Activated T-cell treated with anti-CD3 and anti-CD28 coated beads, Interleukin-2, amount 50 U/mL, for 72 hours (primary cell): ENCODE data around the gene TFIP11. TPM values are rescaled to one million over a fixed set of nuclear protein-coding genes. Genes with fewer than 3 reads are reported as not detected.
A peak's percentile ranks its signal among the peaks of the same experiment; 100 is the strongest.
"Not testable (repeated sequence)": the region's sequence is repeated elsewhere in the genome, so short reads cannot be mapped to it uniquely, and the experiment has no call there.

Source experiments
- ATAC-seq, 2 donors: fragments of 150-1000 bp; cut with Tn5 transposase; replicated peaks in 1 of 2; 2 replicates each; pipeline ENCODE4 v1.10.0; 2021; ENCODE audit warnings: moderate library complexity in 2 of 2, mild to moderate bottlenecking in 1 of 2
- DNase-seq, 2 donors: peaks; one replicate each; pipeline ENCODE4 v3.0.0; 2021 to 2022; ENCODE audit warnings: mixed read lengths in 1 of 2
- H3K27ac Mint-ChIP-seq: one replicate; pipeline ENCODE4 v1.8.0; 2022; ENCODE audit warnings: mild to moderate bottlenecking, moderate library complexity, mixed read lengths
- H3K27me3 Mint-ChIP-seq: one replicate; pipeline ENCODE4 v1.8.0; 2022; ENCODE audit warnings: low read depth, mixed read lengths
- H3K36me3 Mint-ChIP-seq, 2 donors: one replicate each; pipeline ENCODE4 v1.8.0; 2022; ENCODE audit warnings: mixed read lengths in 2 of 2, mild to moderate bottlenecking in 1 of 2; ENCODE audit not compliant: insufficient read depth in 2 of 2
- H3K4me1 Mint-ChIP-seq: one replicate; pipeline ENCODE4 v1.8.0; 2022; ENCODE audit warnings: low read depth, mixed read lengths
- H3K4me3 Mint-ChIP-seq, 2 donors: one replicate each; pipeline ENCODE4 v1.8.0; 2022; ENCODE audit warnings: mild to moderate bottlenecking in 2 of 2, mixed read lengths in 2 of 2, moderate library complexity in 2 of 2
- H3K9me3 Mint-ChIP-seq, 2 donors: one replicate each; pipeline ENCODE4 v1.8.0; 2022; ENCODE audit warnings: mixed read lengths in 2 of 2
- total RNA-seq, 2 donors: library from RNA; stranded (reverse); gene quantifications; one replicate each; pipeline ENCODE4 v1.2.3, GENCODE V29; 2022

The TFIP11 gene
- total RNA-seq, 2 donors from 2014 or later: 47.0 to 62.5 TPM

DNA sequence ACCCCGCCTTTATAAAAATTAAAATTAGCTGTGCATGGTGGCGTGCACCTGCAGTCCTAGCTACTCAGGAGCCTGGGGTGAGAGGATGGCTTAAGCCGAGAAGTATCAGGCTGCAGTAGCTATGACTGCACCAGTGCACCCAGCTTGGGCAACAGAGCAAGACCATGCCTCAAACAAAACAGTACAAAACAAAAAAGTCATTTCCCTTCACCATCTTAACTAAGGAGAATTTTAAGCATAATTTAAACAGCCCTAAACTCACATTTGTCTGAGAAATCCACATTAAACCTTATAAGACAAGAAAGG lies 23.3 kb upstream of the TFIP11 start:
- Mint-ChIP-seq H3K27me3 (no peaks in the 10 kb centered on the region), H3K4me1 (peaks cover 21% of the 10 kb centered on the region), H3K9me3 (no peaks in the 10 kb centered on the region), H3K27ac (peak overlapping the region; percentile 84), H3K4me3 (no peak overlapping the region), H3K36me3 (peaks cover 1 to 7% of the 10 kb centered on the region in 2 donors)
- DNase-seq: no peak
- no peak for ATAC-seq

GRCh38 chr22:26534874-26535602 lies 22.8 kb upstream of the TFIP11 start:
- H3K27me3 Mint-ChIP-seq: no peaks in the 10 kb centered on the region

DNA sequence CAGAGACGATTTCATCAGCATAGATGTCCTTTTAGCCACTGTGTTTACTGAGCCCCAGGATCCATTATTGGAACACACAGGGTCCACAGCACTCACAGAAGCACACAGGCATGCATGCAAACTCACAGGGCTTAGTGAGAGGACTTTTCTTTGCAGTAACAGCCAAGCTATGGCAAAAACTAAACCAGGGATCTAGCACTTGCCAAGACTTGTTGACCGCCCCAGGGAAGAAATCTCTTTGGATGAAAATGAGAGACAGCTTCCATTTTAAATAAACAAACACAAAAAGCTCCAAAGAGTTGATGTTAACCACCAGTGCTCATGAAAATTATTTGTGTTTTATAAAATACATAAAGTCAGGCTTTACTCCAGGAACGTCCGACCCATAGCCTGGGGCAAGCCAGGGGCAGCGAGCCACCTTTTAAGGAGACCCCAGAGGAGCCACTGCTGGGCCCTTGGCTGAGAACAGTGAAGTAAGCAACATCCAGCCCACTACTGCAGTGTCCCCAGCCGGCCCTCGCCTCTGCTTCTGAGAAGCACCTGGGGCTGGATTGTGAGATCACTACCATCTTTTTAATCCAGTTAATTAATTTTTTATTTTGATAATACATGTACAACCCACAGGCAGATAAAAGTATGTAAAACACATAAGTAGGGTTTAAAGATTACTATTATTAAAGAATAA lies 22.0 kb upstream of the TFIP11 start:
- no peak for ATAC-seq
- DNase-seq: no peak
- peak overlapping the region; percentile 22 for H3K27ac Mint-ChIP-seq
- H3K4me1 Mint-ChIP-seq: peaks cover 21% of the 10 kb centered on the region
- H3K4me3 Mint-ChIP-seq: no peak overlapping the region
- H3K9me3 Mint-ChIP-seq: no peaks in the 10 kb centered on the region
- peaks cover 1 to 10% of the 10 kb centered on the region in 2 donors for H3K36me3 Mint-ChIP-seq
- H3K27me3 Mint-ChIP-seq: no peaks in the 10 kb centered on the region

More at GRCh38 chr22:26534874-26535602, 22.8 kb upstream of the TFIP11 start:
- H3K9me3 Mint-ChIP-seq: no peaks in the 10 kb centered on the region
- H3K4me3 Mint-ChIP-seq: peak overlapping the region in 1 of 2 donors; percentile 58
- peaks cover 1 to 8% of the 10 kb centered on the region in 2 donors for H3K36me3 Mint-ChIP-seq
- H3K27ac Mint-ChIP-seq: peak overlapping the region; percentile 84
- DNase-seq (no peak), ATAC-seq (peak in 1 of 2 donors; percentile 42)
- H3K4me1 Mint-ChIP-seq: peaks cover 21% of the 10 kb centered on the region

DNA sequence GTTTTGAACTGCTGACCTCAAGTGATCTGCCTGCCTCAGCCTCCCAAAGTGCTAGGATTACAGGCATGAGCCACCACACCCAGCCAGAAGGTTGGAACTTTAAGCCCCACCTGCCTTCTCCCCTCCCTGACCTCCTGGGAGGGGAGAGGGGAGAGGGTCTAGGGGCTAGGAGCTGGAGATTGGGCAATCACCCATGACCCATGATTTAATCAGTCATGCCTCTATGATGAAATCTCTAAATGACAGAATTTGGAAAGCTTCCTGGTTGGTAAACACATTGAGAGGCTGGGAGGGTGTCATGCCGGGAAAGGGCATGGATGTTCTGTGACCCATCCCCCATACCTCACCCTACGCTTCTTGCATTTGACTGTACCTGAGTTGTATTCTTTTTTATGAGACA lies 17.1 kb upstream of the TFIP11 start:
- no peaks in the 10 kb centered on the region for H3K27me3 Mint-ChIP-seq
- peaks cover 1 to 8% of the 10 kb centered on the region in 2 donors for H3K36me3 Mint-ChIP-seq
- H3K27ac Mint-ChIP-seq: no peak overlapping the region
- no peak for ATAC-seq
- H3K4me3 Mint-ChIP-seq: no peak overlapping the region
- DNase-seq: no peak
- H3K9me3 Mint-ChIP-seq: no peaks in the 10 kb centered on the region
- peaks cover 12% of the 10 kb centered on the region for H3K4me1 Mint-ChIP-seq

DNA sequence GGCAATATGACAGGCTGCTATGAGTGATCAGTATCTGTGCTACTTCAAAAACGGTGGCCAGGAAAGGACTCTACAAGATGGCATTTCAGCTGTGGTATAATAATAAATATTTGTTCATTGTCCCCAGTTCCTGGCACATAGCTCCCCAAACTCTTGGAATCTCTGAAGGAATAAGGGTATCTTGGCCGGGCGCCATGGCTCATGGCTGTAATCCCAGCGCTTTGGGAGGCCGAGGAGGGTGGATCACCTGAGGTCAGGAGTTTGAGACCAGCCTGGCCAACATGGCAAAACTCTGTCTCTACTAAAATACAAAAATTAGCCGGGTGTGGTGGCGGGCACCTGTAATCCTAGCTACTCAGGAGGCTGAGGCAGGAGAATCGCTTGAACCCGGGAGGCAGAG lies 16.2 kb upstream of the TFIP11 start:
- peaks cover 12% of the 10 kb centered on the region for H3K4me1 Mint-ChIP-seq
- not testable (repeated sequence) for H3K36me3 Mint-ChIP-seq, DNase-seq, H3K27ac Mint-ChIP-seq, ATAC-seq, H3K4me3 Mint-ChIP-seq, H3K9me3 Mint-ChIP-seq, H3K27me3 Mint-ChIP-seq

GRCh38 chr22:26527574-26528465 lies 15.5 kb upstream of the TFIP11 start:
- no peak for DNase-seq
- H3K27me3 Mint-ChIP-seq: no peaks in the 10 kb centered on the region
- no peaks in the 10 kb centered on the region for H3K9me3 Mint-ChIP-seq
- peak overlapping the region; percentile 17 for H3K27ac Mint-ChIP-seq
- no peak overlapping the region for H3K4me3 Mint-ChIP-seq
- ATAC-seq: no peak
- peaks cover 7% of the 10 kb centered on the region for H3K4me1 Mint-ChIP-seq
- H3K36me3 Mint-ChIP-seq: peaks cover 0 to 8% of the 10 kb centered on the region in 2 donors

- Mint-ChIP-seq H3K9me3 (no peaks in the 10 kb centered on the region), H3K4me1 (peaks cover under 1% of the 10 kb centered on the region)
- no peak for ATAC-seq
Measured at GRCh38 chr22:26527167-26527566, 14.9 kb upstream of the TFIP11 start.

GRCh38 chr22:26525946-26526564 lies 13.8 kb upstream of the TFIP11 start:
- ATAC-seq: no peak
- no peaks in the 10 kb centered on the region for H3K4me1 Mint-ChIP-seq
- H3K4me3 Mint-ChIP-seq: no peak overlapping the region
- no peaks in the 10 kb centered on the region for H3K27me3 Mint-ChIP-seq
- H3K36me3 Mint-ChIP-seq: peaks cover 0 to 6% of the 10 kb centered on the region in 2 donors
- no peak for DNase-seq
- peak overlapping the region; percentile 28 for H3K27ac Mint-ChIP-seq
- no peaks in the 10 kb centered on the region for H3K9me3 Mint-ChIP-seq

More at GRCh38 chr22:26527167-26527566, 14.9 kb upstream of the TFIP11 start:
- DNase-seq: no peak
- Mint-ChIP-seq H3K36me3 (peaks cover 0 to 8% of the 10 kb centered on the region in 2 donors), H3K27ac (peak overlapping the region; percentile 72), H3K27me3 (no peaks in the 10 kb centered on the region), H3K4me3 (no peak overlapping the region)

DNA sequence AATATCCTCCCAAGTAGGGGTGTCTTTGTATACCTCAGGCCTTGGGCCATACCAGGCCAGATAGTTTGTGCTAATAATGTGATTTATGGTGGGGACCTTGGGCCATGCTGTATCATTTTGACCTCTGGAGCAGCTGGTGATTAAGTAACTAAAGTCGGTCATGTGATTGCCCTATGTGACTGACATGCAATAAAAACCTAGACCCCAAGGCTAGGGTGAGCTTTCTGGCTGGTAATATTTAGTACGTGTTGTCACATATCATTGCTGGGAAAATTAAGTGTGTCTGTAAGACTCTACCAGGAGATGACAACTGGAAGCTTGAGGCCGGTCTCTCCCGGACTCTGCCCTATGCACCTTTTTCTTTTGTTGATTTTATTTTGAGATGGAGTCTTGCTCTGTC lies 12.6 kb upstream of the TFIP11 start:
- no peaks in the 10 kb centered on the region for H3K27me3 Mint-ChIP-seq
- no peak for ATAC-seq
- no peaks in the 10 kb centered on the region for H3K4me1 Mint-ChIP-seq
- no peak overlapping the region for H3K4me3 Mint-ChIP-seq
- H3K36me3 Mint-ChIP-seq: peaks cover 0 to 1% of the 10 kb centered on the region in 2 donors
- no peaks in the 10 kb centered on the region for H3K9me3 Mint-ChIP-seq
- no peak for DNase-seq
- H3K27ac Mint-ChIP-seq: no peak overlapping the region

- no peak for ATAC-seq
- no peak overlapping the region for H3K27ac Mint-ChIP-seq
- DNase-seq: no peak
- H3K4me3 Mint-ChIP-seq: no peak overlapping the region
- no peaks in the 10 kb centered on the region for H3K27me3 Mint-ChIP-seq
- H3K9me3 Mint-ChIP-seq: no peaks in the 10 kb centered on the region
- no peaks in the 10 kb centered on the region for H3K4me1 Mint-ChIP-seq
- peaks cover 0 to 1% of the 10 kb centered on the region in 2 donors for H3K36me3 Mint-ChIP-seq
Measured at GRCh38 chr22:26522592-26522991, 10.3 kb upstream of the TFIP11 start.

DNA sequence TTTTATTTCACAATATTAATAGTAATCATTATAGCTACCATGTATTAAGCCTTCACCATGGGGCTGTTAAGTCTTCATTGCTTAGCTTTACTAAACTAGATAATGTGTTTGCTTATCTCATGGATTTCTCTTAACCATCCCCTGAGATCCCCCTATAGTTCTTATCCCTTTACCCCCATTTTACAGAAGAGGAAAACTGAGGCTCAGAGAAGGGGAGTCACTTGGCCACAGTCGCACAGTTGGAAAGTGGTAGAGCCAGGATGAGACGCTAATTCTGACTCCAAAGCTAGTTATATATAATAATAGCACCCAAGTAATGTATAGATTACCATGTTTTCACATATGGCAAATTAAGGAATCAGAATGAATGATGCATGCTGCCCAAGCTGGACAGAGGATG lies 9.7 kb upstream of the TFIP11 start:
- no peaks in the 10 kb centered on the region for H3K4me1 Mint-ChIP-seq
- DNase-seq (no peak), ATAC-seq (no peak)
- no peaks in the 10 kb centered on the region for H3K27me3 Mint-ChIP-seq
- no peak overlapping the region for H3K4me3 Mint-ChIP-seq
- no peaks in the 10 kb centered on the region for H3K9me3 Mint-ChIP-seq
- no peak overlapping the region for H3K27ac Mint-ChIP-seq
- peaks cover 0 to 1% of the 10 kb centered on the region in 2 donors for H3K36me3 Mint-ChIP-seq

- DNase-seq (no peak), ATAC-seq (no peak)
- H3K4me3 Mint-ChIP-seq: no peak overlapping the region
- no peak overlapping the region for H3K27ac Mint-ChIP-seq
- peaks cover 20% of the 10 kb centered on the region for H3K4me1 Mint-ChIP-seq
- H3K36me3 Mint-ChIP-seq: peaks cover 0 to 1% of the 10 kb centered on the region in 2 donors
- no peaks in the 10 kb centered on the region for H3K27me3 Mint-ChIP-seq
- no peaks in the 10 kb centered on the region for H3K9me3 Mint-ChIP-seq
Measured at GRCh38 chr22:26517429-26517828, 5.2 kb upstream of the TFIP11 start.
